Measurements from ENCODE around the gene ENOX1.
"Not testable (repeated sequence)": the region's sequence is repeated elsewhere in the genome, so short reads cannot be mapped to it uniquely, and the experiment has no call there.

The ENOX1 gene

GRCh38 chr13:43195551-43195950 is 591.2 kb downstream of the ENOX1 start:
- WGBS, 2 experiments (ENCODE audit: insufficient coverage in 2 of 2): 95% methylated on average over 3 to 4 of the region's 4 CpGs
- H3K27ac ChIP-seq (ENCODE audit: low read depth, low read length, severe bottlenecking): no peak overlapping the region

GRCh38 chr13:43195112-43195511 is 591.7 kb downstream of the ENOX1 start:
- 92 to 96% methylated on average over 4 of the region's 4 CpGs for WGBS, 2 experiments (ENCODE audit: insufficient coverage in 2 of 2)
- Histone ChIP-seq H3K4me1 (ENCODE audit: control insufficient read depth, insufficient read depth, low read length, poor library complexity, severe bottlenecking) (peaks cover 16% of the 10 kb centered on the region), H3K27ac (ENCODE audit: low read depth, low read length, severe bottlenecking) (no peak overlapping the region), H3K36me3 (ENCODE audit: control insufficient read depth, insufficient read depth, low read length) (no peaks in the 10 kb centered on the region), H3K9me3 (ENCODE audit: control insufficient read depth, low read length) (no peaks in the 10 kb centered on the region), H3K4me3 (ENCODE audit: extremely low read depth, insufficient read depth, low read length, poor library complexity, severe bottlenecking) (no peak overlapping the region)

More at GRCh38 chr13:43195551-43195950, 591.2 kb downstream of the ENOX1 start:
- no peak overlapping the region for H3K4me3 ChIP-seq (ENCODE audit: extremely low read depth, insufficient read depth, low read length, poor library complexity, severe bottlenecking)
- H3K4me1 ChIP-seq (ENCODE audit: control insufficient read depth, insufficient read depth, low read length, poor library complexity, severe bottlenecking): peaks cover 16% of the 10 kb centered on the region
- no peaks in the 10 kb centered on the region for H3K9me3 ChIP-seq (ENCODE audit: control insufficient read depth, low read length)
- no peaks in the 10 kb centered on the region for H3K36me3 ChIP-seq (ENCODE audit: control insufficient read depth, insufficient read depth, low read length)

GRCh38 chr13:43193789-43194420 is 592.9 kb downstream of the ENOX1 start:
- Histone ChIP-seq H3K9me3 (ENCODE audit: control insufficient read depth, low read length) (no peaks in the 10 kb centered on the region), H3K36me3 (ENCODE audit: control insufficient read depth, insufficient read depth, low read length) (no peaks in the 10 kb centered on the region), H3K4me1 (ENCODE audit: control insufficient read depth, insufficient read depth, low read length, poor library complexity, severe bottlenecking) (peaks cover 16% of the 10 kb centered on the region), H3K27ac (ENCODE audit: low read depth, low read length, severe bottlenecking) (no peak overlapping the region), H3K4me3 (ENCODE audit: extremely low read depth, insufficient read depth, low read length, poor library complexity, severe bottlenecking) (no peak overlapping the region)
- WGBS, 2 experiments (ENCODE audit: insufficient coverage in 2 of 2): 94 to 100% methylated on average over 10 to 13 of the region's 14 CpGs

- Histone ChIP-seq H3K27ac (ENCODE audit: low read depth, low read length, severe bottlenecking) (no peak overlapping the region), H3K36me3 (ENCODE audit: control insufficient read depth, insufficient read depth, low read length) (no peaks in the 10 kb centered on the region), H3K9me3 (ENCODE audit: control insufficient read depth, low read length) (no peaks in the 10 kb centered on the region), H3K4me3 (ENCODE audit: extremely low read depth, insufficient read depth, low read length, poor library complexity, severe bottlenecking) (no peak overlapping the region), H3K4me1 (ENCODE audit: control insufficient read depth, insufficient read depth, low read length, poor library complexity, severe bottlenecking) (peaks cover 16% of the 10 kb centered on the region)
- WGBS, 2 experiments (ENCODE audit: insufficient coverage in 2 of 2): 86% methylated on average over 1 of the region's 1 CpG; no CpG with 5 or more reads in 1 of the 2 experiments
Observed at GRCh38 chr13:43191546-43191945, 595.2 kb downstream of the ENOX1 start.

- peaks cover 4% of the 10 kb centered on the region for H3K9me3 ChIP-seq (ENCODE audit: control insufficient read depth, low read length)
- no peaks in the 10 kb centered on the region for H3K36me3 ChIP-seq (ENCODE audit: control insufficient read depth, insufficient read depth, low read length)
- H3K4me3 ChIP-seq (ENCODE audit: extremely low read depth, insufficient read depth, low read length, poor library complexity, severe bottlenecking): no peak overlapping the region
- H3K4me1 ChIP-seq (ENCODE audit: control insufficient read depth, insufficient read depth, low read length, poor library complexity, severe bottlenecking): no peaks in the 10 kb centered on the region
- H3K27ac ChIP-seq (ENCODE audit: low read depth, low read length, severe bottlenecking): no peak overlapping the region
- 80% methylated on average over 2 of the region's 2 CpGs; no CpG with 5 or more reads in 1 of the 2 experiments for WGBS, 2 experiments (ENCODE audit: insufficient coverage in 2 of 2)
Observed at GRCh38 chr13:43185226-43185625, 601.5 kb downstream of the ENOX1 start.

GRCh38 chr13:43180837-43181236 is 605.9 kb downstream of the ENOX1 start:
- 85 to 93% methylated on average over 16 of the region's 16 CpGs for WGBS, 2 experiments (ENCODE audit: insufficient coverage in 2 of 2)
- Histone ChIP-seq H3K4me1 (ENCODE audit: control insufficient read depth, insufficient read depth, low read length, poor library complexity, severe bottlenecking) (peaks cover 9% of the 10 kb centered on the region), H3K36me3 (ENCODE audit: control insufficient read depth, insufficient read depth, low read length) (no peaks in the 10 kb centered on the region)

GRCh38 chr13:43180036-43180660 is 606.6 kb downstream of the ENOX1 start:
- Histone ChIP-seq H3K4me1 (ENCODE audit: control insufficient read depth, insufficient read depth, low read length, poor library complexity, severe bottlenecking) (peaks cover 9% of the 10 kb centered on the region), H3K4me3 (ENCODE audit: extremely low read depth, insufficient read depth, low read length, poor library complexity, severe bottlenecking) (no peak overlapping the region), H3K9me3 (ENCODE audit: control insufficient read depth, low read length) (peaks cover 12% of the 10 kb centered on the region), H3K27ac (ENCODE audit: low read depth, low read length, severe bottlenecking) (peak overlapping the region; percentile 65), H3K36me3 (ENCODE audit: control insufficient read depth, insufficient read depth, low read length) (no peaks in the 10 kb centered on the region)
- 93 to 99% methylated on average over 7 to 8 of the region's 9 CpGs for WGBS, 2 experiments (ENCODE audit: insufficient coverage in 2 of 2)

More at GRCh38 chr13:43180837-43181236, 605.9 kb downstream of the ENOX1 start:
- peaks cover 12% of the 10 kb centered on the region for H3K9me3 ChIP-seq (ENCODE audit: control insufficient read depth, low read length)
- no peak overlapping the region for H3K27ac ChIP-seq (ENCODE audit: low read depth, low read length, severe bottlenecking)
- H3K4me3 ChIP-seq (ENCODE audit: extremely low read depth, insufficient read depth, low read length, poor library complexity, severe bottlenecking): no peak overlapping the region

GRCh38 chr13:43171489-43171888 is 615.3 kb downstream of the ENOX1 start:
- H3K4me3 ChIP-seq (ENCODE audit: extremely low read depth, insufficient read depth, low read length, poor library complexity, severe bottlenecking): no peak overlapping the region
- H3K36me3 ChIP-seq (ENCODE audit: control insufficient read depth, insufficient read depth, low read length): no peaks in the 10 kb centered on the region
- H3K4me1 ChIP-seq (ENCODE audit: control insufficient read depth, insufficient read depth, low read length, poor library complexity, severe bottlenecking): peaks cover 4% of the 10 kb centered on the region

GRCh38 chr13:43170506-43170905 is 616.3 kb downstream of the ENOX1 start:
- H3K36me3 ChIP-seq (ENCODE audit: control insufficient read depth, insufficient read depth, low read length): no peaks in the 10 kb centered on the region
- H3K9me3 ChIP-seq (ENCODE audit: control insufficient read depth, low read length): peaks cover 4% of the 10 kb centered on the region
- H3K27ac ChIP-seq (ENCODE audit: low read depth, low read length, severe bottlenecking): no peak overlapping the region
- 20% methylated on average over 2 of the region's 2 CpGs; no CpG with 5 or more reads in 1 of the 2 experiments for WGBS, 2 experiments (ENCODE audit: insufficient coverage in 2 of 2)
- peaks cover 4% of the 10 kb centered on the region for H3K4me1 ChIP-seq (ENCODE audit: control insufficient read depth, insufficient read depth, low read length, poor library complexity, severe bottlenecking)
- no peak overlapping the region for H3K4me3 ChIP-seq (ENCODE audit: extremely low read depth, insufficient read depth, low read length, poor library complexity, severe bottlenecking)

More at GRCh38 chr13:43171489-43171888, 615.3 kb downstream of the ENOX1 start:
- Histone ChIP-seq H3K9me3 (ENCODE audit: control insufficient read depth, low read length) (no peaks in the 10 kb centered on the region), H3K27ac (ENCODE audit: low read depth, low read length, severe bottlenecking) (no peak overlapping the region)

GRCh38 chr13:43168434-43168833 is 618.3 kb downstream of the ENOX1 start:
- H3K4me1 ChIP-seq (ENCODE audit: control insufficient read depth, insufficient read depth, low read length, poor library complexity, severe bottlenecking); H3K4me3 ChIP-seq (ENCODE audit: extremely low read depth, insufficient read depth, low read length, poor library complexity, severe bottlenecking); H3K36me3 ChIP-seq (ENCODE audit: control insufficient read depth, insufficient read depth, low read length); H3K9me3 ChIP-seq (ENCODE audit: control insufficient read depth, low read length); H3K27ac ChIP-seq (ENCODE audit: low read depth, low read length, severe bottlenecking): not testable (repeated sequence)
- 100% methylated on average over 2 of the region's 3 CpGs for whole genome bisulfite sequencing, 2 experiments (ENCODE audit: insufficient coverage in 2 of 2)

- peaks cover 4% of the 10 kb centered on the region for H3K4me1 ChIP-seq (ENCODE audit: control insufficient read depth, insufficient read depth, low read length, poor library complexity, severe bottlenecking)
Observed at GRCh38 chr13:43167731-43168130, 619.0 kb downstream of the ENOX1 start.

More at GRCh38 chr13:43167731-43168130, 619.0 kb downstream of the ENOX1 start:
- no peak overlapping the region for H3K4me3 ChIP-seq (ENCODE audit: extremely low read depth, insufficient read depth, low read length, poor library complexity, severe bottlenecking)
- H3K27ac ChIP-seq (ENCODE audit: low read depth, low read length, severe bottlenecking): no peak overlapping the region
- H3K9me3 ChIP-seq (ENCODE audit: control insufficient read depth, low read length): peaks cover 7% of the 10 kb centered on the region
- no peaks in the 10 kb centered on the region for H3K36me3 ChIP-seq (ENCODE audit: control insufficient read depth, insufficient read depth, low read length)
- 100% methylated on average over 1 of the region's 2 CpGs; no CpG with 5 or more reads in 1 of the 2 experiments for WGBS, 2 experiments (ENCODE audit: insufficient coverage in 2 of 2)

Data from mesodermal cell (in vitro differentiated cells).